Osteoblast (primary cell): ENCODE results near the gene RASSF4. TPM values are rescaled to one million over a fixed set of nuclear protein-coding genes. Genes with fewer than 3 reads are reported as not detected.

Source experiments
- DNase-seq: peaks from one replicate; pipeline ENCODE4 v3.0.0; 2011; ENCODE audit warnings: low spot score, mixed read lengths; ENCODE audit not compliant: insufficient read length; ENCODE audit errors: missing footprints
- H2AFZ ChIP-seq: 2 replicates; pipeline ENCODE4 v1.6.0; 2011; ENCODE audit warnings: mild to moderate bottlenecking, low read length
- H3K27ac ChIP-seq: 2 replicates; pipeline ENCODE4 v1.5.1; 2011; ENCODE audit warnings: mild to moderate bottlenecking, low read depth, low read length, moderate library complexity
- H3K27me3 ChIP-seq: 2 replicates; pipeline ENCODE4 v1.6.0; 2012; ENCODE audit warnings: mild to moderate bottlenecking, control low read depth, inconsistent platforms, low read length, moderate library complexity; ENCODE audit not compliant: insufficient read depth
- H3K36me3 ChIP-seq: 2 replicates; pipeline ENCODE4 v1.5.1; 2011; ENCODE audit warnings: mild to moderate bottlenecking, low read length, control low read depth, moderate library complexity; ENCODE audit not compliant: insufficient read depth
- H3K4me1 ChIP-seq: 2 replicates; pipeline ENCODE4 v1.5.1; 2011; ENCODE audit warnings: mild to moderate bottlenecking, low read length, control low read depth, moderate library complexity; ENCODE audit not compliant: insufficient read depth
- H3K4me2 ChIP-seq: 2 replicates; pipeline ENCODE4 v1.6.0; 2011; ENCODE audit warnings: mild to moderate bottlenecking, low read length; ENCODE audit not compliant: insufficient read depth
- H3K4me3 ChIP-seq: fragments of 200-600 bp; sonication (generic); 3 replicates; pipeline ENCODE4 v1.5.1; 2012; ENCODE audit warnings: mild to moderate bottlenecking, low read length, inconsistent platforms; ENCODE audit not compliant: insufficient read depth
- H3K79me2 ChIP-seq: 2 replicates; pipeline ENCODE4 v1.6.0; 2012; ENCODE audit warnings: mild to moderate bottlenecking, low read length, control low read depth, inconsistent platforms; ENCODE audit not compliant: insufficient read depth
- H3K9me3 ChIP-seq: 2 replicates; pipeline ENCODE4 v1.5.1; 2011; ENCODE audit warnings: low read depth, low read length, control low read depth
- H4K20me1 ChIP-seq: 2 replicates; pipeline ENCODE4 v1.6.0; 2012; ENCODE audit warnings: mild to moderate bottlenecking, low read length, control low read depth; ENCODE audit not compliant: insufficient read depth
- CTCF ChIP-seq: IDR thresholded peaks from 2 replicates; pipeline ENCODE4 v1.5.1; 2011; ENCODE audit warnings: mild to moderate bottlenecking, low read depth, low read length, moderate library complexity; ENCODE audit errors: extremely low read depth
- total RNA-seq: library from RNA; depleted of rRNA; stranded (reverse); fragments of >200 nt; gene quantifications from 2 replicates; pipeline ENCODE4 v1.2.3, GENCODE V29; 2012

Gene RASSF4
- total RNA-seq, 1 donor = 4.0 TPM

GRCh38 chr10:44962870-44963738 is 3.5 kb downstream of the RASSF4 start:
- Histone ChIP-seq H2AFZ (no peak overlapping the region), H3K4me3 (no peak overlapping the region)

GRCh38 chr10:44963772-44964633 is 4.4 kb downstream of the RASSF4 start:
- Histone ChIP-seq H3K36me3 (no peaks in the 10 kb centered on the region), H4K20me1 (no peaks in the 10 kb centered on the region), H3K27me3 (no peaks in the 10 kb centered on the region), H3K4me2 (no peak overlapping the region), H3K4me1 (peaks cover 32% of the 10 kb centered on the region), H2AFZ (peak overlapping the region; percentile 16), H3K79me2 (no peaks in the 10 kb centered on the region), H3K27ac (no peak overlapping the region), H3K4me3 (no peak overlapping the region), H3K9me3 (no peaks in the 10 kb centered on the region)
- TF ChIP-seq CTCF = no peak
- no peak for DNase-seq

More at GRCh38 chr10:44962870-44963738, 3.5 kb downstream of the RASSF4 start:
- no peaks in the 10 kb centered on the region for H4K20me1 ChIP-seq
- H3K27me3 ChIP-seq = no peaks in the 10 kb centered on the region
- H3K79me2 ChIP-seq = no peaks in the 10 kb centered on the region
- peak; percentile 31 for TF ChIP-seq CTCF
- no peak overlapping the region for H3K27ac ChIP-seq
- H3K36me3 ChIP-seq = no peaks in the 10 kb centered on the region
- no peak overlapping the region for H3K4me2 ChIP-seq
- peaks cover 37% of the 10 kb centered on the region for H3K4me1 ChIP-seq
- no peaks in the 10 kb centered on the region for H3K9me3 ChIP-seq
- peak; percentile 5 for DNase-seq

GRCh38 chr10:44965104-44965503 is 5.5 kb downstream of the RASSF4 start:
- Histone ChIP-seq H3K9me3 (no peaks in the 10 kb centered on the region), H3K4me3 (no peak overlapping the region), H2AFZ (no peak overlapping the region), H3K27me3 (no peaks in the 10 kb centered on the region), H3K27ac (no peak overlapping the region), H4K20me1 (no peaks in the 10 kb centered on the region), H3K36me3 (no peaks in the 10 kb centered on the region), H3K79me2 (no peaks in the 10 kb centered on the region), H3K4me1 (peaks cover 27% of the 10 kb centered on the region), H3K4me2 (no peak overlapping the region)
- TF ChIP-seq CTCF = no peak
- no peak for DNase-seq
